Testis (tissue), 2 donors: ENCODE data around the gene P2RX6.

Experiments used
- CTCF ChIP-seq, 3 experiments: fragments of 450-650 bp in 2 of 3; fragments of 200-600 bp in 1 of 3; sonication (generic) in 1 of 3; IDR thresholded peaks; one replicate each; pipeline ENCODE4 v1.5.1; 2016 to 2019; ENCODE audit warnings: antibody characterized with exemption in 3 of 3, mild to moderate bottlenecking in 2 of 3, moderate library complexity in 1 of 3
- POLR2A ChIP-seq: fragments of 450-650 bp; IDR thresholded peaks from one replicate; pipeline ENCODE4 v1.6.1; 2017; ENCODE audit warnings: antibody characterized with exemption, mild to moderate bottlenecking, moderate library complexity

- TF ChIP-seq POLR2A (no peak), CTCF (IDR thresholded peaks at IDR 0.05) (no peak)
These were observed 47.2 kb upstream of the P2RX6 start for GRCh38 chr22:20967697-20968211.
